Measurements from ENCODE around the gene RFX3.

Gene RFX3

GRCh38 chr9:3497401-3497800 lies 28.4 kb downstream of the RFX3 start:
- Histone ChIP-seq H3K27ac (ENCODE audit: insufficient read depth in 1 of 2, low read depth in 1 of 2, low read length in 2 of 2, poor library complexity in 1 of 2, severe bottlenecking in 2 of 2) (no peak overlapping the region), H3K36me3 (ENCODE audit: control insufficient read depth in 4 of 4, insufficient read depth in 4 of 4, low read length in 3 of 4) (peaks cover 0 to 5% (median 2%) of the 10 kb centered on the region in 4 experiments), H3K4me1 (ENCODE audit: control extremely low read depth in 1 of 4, control insufficient read depth in 4 of 4, insufficient read depth in 4 of 4, low read length in 3 of 4) (peaks cover 0 to 3% (median 0%) of the 10 kb centered on the region in 4 experiments), H3K4me3 (ENCODE audit: control insufficient read depth in 1 of 7, extremely low read depth in 1 of 7, insufficient read depth in 4 of 7, low read depth in 2 of 7, low read length in 6 of 7) (no peak overlapping the region), H3K27me3 (replicated peaks in 2 of 5; ENCODE audit: control insufficient read depth in 4 of 5, insufficient read depth in 5 of 5, low read length in 4 of 5) (no peaks in the 10 kb centered on the region), H3K9me3 (ENCODE audit: control extremely low read depth in 1 of 5, control insufficient read depth in 4 of 5, insufficient read depth in 2 of 5, low read depth in 1 of 5, low read length in 4 of 5) (no peaks in the 10 kb centered on the region)
- POLR2A ChIA-PET: no interaction called here
- whole genome bisulfite sequencing (ENCODE audit: insufficient coverage): 100% methylated on average over 2 of the region's 2 CpGs
- CTCF ChIA-PET: interaction anchor here (0.7 to 2.3 kb wide), 2 partner anchors 8 to 11 kb away, joined by 3 to 6 read pairs; no protein-coding TSS in a partner anchor
- DNase-seq: no peak

DNA sequence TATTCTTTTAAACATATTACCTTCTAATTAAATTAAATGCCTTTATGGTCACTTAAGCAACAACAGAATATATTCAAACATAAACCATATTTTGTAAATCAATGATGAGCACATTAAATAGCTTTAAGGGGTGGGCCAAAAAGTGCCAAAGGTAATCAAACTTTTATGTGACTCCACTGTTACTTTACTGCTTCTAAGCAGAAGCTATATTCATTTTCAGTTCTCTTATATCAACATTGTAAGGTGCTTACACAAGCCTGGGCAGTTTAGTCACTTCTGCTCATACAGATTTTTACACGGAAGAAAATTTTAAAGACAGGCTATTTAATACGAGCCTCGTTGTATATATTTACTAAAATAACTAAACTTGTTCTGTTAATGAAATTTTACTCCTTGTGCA lies 29.9 kb downstream of the RFX3 start:
- CTCF ChIA-PET: interaction anchor here (1.1 to 2.3 kb wide), 2 partner anchors 12 to 28 kb away, joined by 3 to 6 read pairs; no protein-coding TSS in a partner anchor
- H3K4me3 ChIP-seq (ENCODE audit: control insufficient read depth in 1 of 7, extremely low read depth in 1 of 7, insufficient read depth in 4 of 7, low read depth in 2 of 7, low read length in 6 of 7): no peak overlapping the region
- POLR2A ChIA-PET: no interaction called here

DNA sequence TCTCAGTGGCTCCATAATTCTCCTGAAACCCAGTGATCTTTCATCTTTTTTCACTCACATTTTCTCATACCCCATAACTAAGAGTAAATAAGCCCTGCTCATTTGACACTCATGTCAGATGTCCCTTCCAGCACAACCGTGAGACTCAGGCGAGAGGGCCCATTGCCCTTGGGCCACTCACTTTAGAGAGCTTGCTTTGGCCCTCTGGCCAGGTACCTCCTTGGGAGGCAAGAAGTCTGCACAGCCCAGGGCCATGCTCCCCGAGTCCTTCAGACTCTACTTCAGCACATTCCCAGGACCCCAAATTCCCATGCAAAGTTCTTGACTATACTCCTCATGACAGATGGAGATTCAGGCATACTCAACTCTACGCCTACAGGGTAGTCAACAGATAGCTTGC lies 33.6 kb downstream of the RFX3 start:
- no peaks in the 10 kb centered on the region for H3K27me3 ChIP-seq (replicated peaks in 2 of 5; ENCODE audit: control insufficient read depth in 4 of 5, insufficient read depth in 5 of 5, low read length in 4 of 5)
- 100% methylated on average over 4 of the region's 4 CpGs for WGBS (ENCODE audit: insufficient coverage)
- ChIA-PET CTCF (no interaction called here), POLR2A (interaction anchor here (0.8 kb wide), 1 partner anchor 35 kb away, joined by 3 read pairs; no protein-coding TSS in a partner anchor)
- H3K9me3 ChIP-seq (ENCODE audit: control extremely low read depth in 1 of 5, control insufficient read depth in 4 of 5, insufficient read depth in 2 of 5, low read depth in 1 of 5, low read length in 4 of 5): no peaks in the 10 kb centered on the region
- H3K4me1 ChIP-seq (ENCODE audit: control extremely low read depth in 1 of 4, control insufficient read depth in 4 of 4, insufficient read depth in 4 of 4, low read length in 3 of 4): no peaks in the 10 kb centered on the region
- H3K4me3 ChIP-seq (ENCODE audit: control insufficient read depth in 1 of 7, extremely low read depth in 1 of 7, insufficient read depth in 4 of 7, low read depth in 2 of 7, low read length in 6 of 7): no peak overlapping the region
- no peak overlapping the region for H3K27ac ChIP-seq (ENCODE audit: insufficient read depth in 1 of 2, low read depth in 1 of 2, low read length in 2 of 2, poor library complexity in 1 of 2, severe bottlenecking in 2 of 2)
- no peak for DNase-seq
- peaks cover 0 to 7% (median 4%) of the 10 kb centered on the region in 4 experiments for H3K36me3 ChIP-seq (ENCODE audit: control insufficient read depth in 4 of 4, insufficient read depth in 4 of 4, low read length in 3 of 4)

More for the DNA sequence above, 29.9 kb downstream of the RFX3 start:
- no peak for DNase-seq
- Histone ChIP-seq H3K27me3 (replicated peaks in 2 of 5; ENCODE audit: control insufficient read depth in 4 of 5, insufficient read depth in 5 of 5, low read length in 4 of 5) (no peaks in the 10 kb centered on the region), H3K36me3 (ENCODE audit: control insufficient read depth in 4 of 4, insufficient read depth in 4 of 4, low read length in 3 of 4) (peaks cover 0 to 5% (median 2%) of the 10 kb centered on the region in 4 experiments), H3K9me3 (ENCODE audit: control extremely low read depth in 1 of 5, control insufficient read depth in 4 of 5, insufficient read depth in 2 of 5, low read depth in 1 of 5, low read length in 4 of 5) (no peaks in the 10 kb centered on the region), H3K27ac (ENCODE audit: insufficient read depth in 1 of 2, low read depth in 1 of 2, low read length in 2 of 2, poor library complexity in 1 of 2, severe bottlenecking in 2 of 2) (no peak overlapping the region), H3K4me1 (ENCODE audit: control extremely low read depth in 1 of 4, control insufficient read depth in 4 of 4, insufficient read depth in 4 of 4, low read length in 3 of 4) (peaks cover 0 to 3% (median 0%) of the 10 kb centered on the region in 4 experiments)
- no CpG with 5 or more reads among the region's 3 CpGs for WGBS (ENCODE audit: insufficient coverage)

- CTCF ChIA-PET: no interaction called here
- POLR2A ChIA-PET: no interaction called here
- no peak for DNase-seq
- Histone ChIP-seq H3K36me3 (ENCODE audit: control insufficient read depth in 4 of 4, insufficient read depth in 4 of 4, low read length in 3 of 4) (peaks cover 0 to 7% (median 3%) of the 10 kb centered on the region in 4 experiments), H3K4me3 (ENCODE audit: control insufficient read depth in 1 of 7, extremely low read depth in 1 of 7, insufficient read depth in 4 of 7, low read depth in 2 of 7, low read length in 6 of 7) (no peak overlapping the region), H3K27me3 (replicated peaks in 2 of 5; ENCODE audit: control insufficient read depth in 4 of 5, insufficient read depth in 5 of 5, low read length in 4 of 5) (no peaks in the 10 kb centered on the region), H3K27ac (ENCODE audit: insufficient read depth in 1 of 2, low read depth in 1 of 2, low read length in 2 of 2, poor library complexity in 1 of 2, severe bottlenecking in 2 of 2) (no peak overlapping the region), H3K4me1 (ENCODE audit: control extremely low read depth in 1 of 4, control insufficient read depth in 4 of 4, insufficient read depth in 4 of 4, low read length in 3 of 4) (no peaks in the 10 kb centered on the region), H3K9me3 (ENCODE audit: control extremely low read depth in 1 of 5, control insufficient read depth in 4 of 5, insufficient read depth in 2 of 5, low read depth in 1 of 5, low read length in 4 of 5) (no peaks in the 10 kb centered on the region)
Measured at GRCh38 chr9:3491450-3491849, 34.4 kb downstream of the RFX3 start.

DNA sequence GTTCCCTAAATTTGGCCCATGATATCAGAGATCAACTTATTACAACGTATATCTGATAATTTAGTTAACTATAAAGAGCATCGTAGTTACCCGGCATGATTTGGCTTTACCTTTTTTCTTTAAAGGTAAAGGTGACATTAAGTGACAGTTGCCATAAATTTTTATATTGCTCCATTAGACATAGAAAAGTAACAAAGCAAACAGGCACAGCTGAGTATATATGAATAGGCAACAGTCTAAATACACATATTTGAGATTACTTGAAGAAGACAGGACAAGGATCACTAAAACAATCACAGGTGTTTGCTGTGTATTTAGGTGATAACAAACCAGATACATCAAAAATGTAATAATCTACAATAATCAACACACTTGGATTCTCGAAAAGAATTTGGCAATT lies 34.8 kb downstream of the RFX3 start:
- no peaks in the 10 kb centered on the region for H3K27me3 ChIP-seq (replicated peaks in 2 of 5; ENCODE audit: control insufficient read depth in 4 of 5, insufficient read depth in 5 of 5, low read length in 4 of 5)
- H3K4me1 ChIP-seq (ENCODE audit: control extremely low read depth in 1 of 4, control insufficient read depth in 4 of 4, insufficient read depth in 4 of 4, low read length in 3 of 4): no peaks in the 10 kb centered on the region
- no peaks in the 10 kb centered on the region for H3K9me3 ChIP-seq (ENCODE audit: control extremely low read depth in 1 of 5, control insufficient read depth in 4 of 5, insufficient read depth in 2 of 5, low read depth in 1 of 5, low read length in 4 of 5)
- no peak for DNase-seq
- no peak overlapping the region for H3K27ac ChIP-seq (ENCODE audit: insufficient read depth in 1 of 2, low read depth in 1 of 2, low read length in 2 of 2, poor library complexity in 1 of 2, severe bottlenecking in 2 of 2)
- peaks cover 0 to 7% (median 3%) of the 10 kb centered on the region in 4 experiments for H3K36me3 ChIP-seq (ENCODE audit: control insufficient read depth in 4 of 4, insufficient read depth in 4 of 4, low read length in 3 of 4)
- POLR2A ChIA-PET: no interaction called here
- WGBS (ENCODE audit: insufficient coverage): no CpG with 5 or more reads among the region's 4 CpGs
- CTCF ChIA-PET: no interaction called here
- H3K4me3 ChIP-seq (ENCODE audit: control insufficient read depth in 1 of 7, extremely low read depth in 1 of 7, insufficient read depth in 4 of 7, low read depth in 2 of 7, low read length in 6 of 7): no peak overlapping the region

DNA sequence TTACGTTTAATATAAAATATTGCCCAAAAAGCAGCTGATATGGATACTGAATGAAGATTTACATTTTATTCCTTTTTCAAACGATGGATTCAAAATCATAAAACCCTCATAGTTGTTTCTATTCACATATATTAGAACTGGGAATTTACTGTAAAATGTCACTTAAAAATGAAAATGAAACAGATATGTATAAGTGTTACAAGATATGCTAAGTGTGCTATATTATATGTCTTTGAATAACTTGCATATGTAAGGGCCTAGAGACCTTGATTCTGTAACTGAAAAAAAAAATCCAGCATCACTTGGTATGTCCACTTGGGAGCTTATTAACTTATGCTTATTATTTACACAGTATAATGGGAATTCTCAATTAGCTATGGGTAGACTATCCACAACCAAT lies 43.2 kb downstream of the RFX3 start:
- ChIA-PET CTCF (interaction anchor here (0.6 to 1.1 kb wide), 3 partner anchors 13 to 15 kb away, joined by 3 read pairs; no protein-coding TSS in a partner anchor), POLR2A (no interaction called here)
- Histone ChIP-seq H3K27me3 (replicated peaks in 2 of 5; ENCODE audit: control insufficient read depth in 4 of 5, insufficient read depth in 5 of 5, low read length in 4 of 5) (no peaks in the 10 kb centered on the region), H3K4me1 (ENCODE audit: control extremely low read depth in 1 of 4, control insufficient read depth in 4 of 4, insufficient read depth in 4 of 4, low read length in 3 of 4) (no peaks in the 10 kb centered on the region), H3K36me3 (ENCODE audit: control insufficient read depth in 4 of 4, insufficient read depth in 4 of 4, low read length in 3 of 4) (peaks cover 6 to 37% (median 11%) of the 10 kb centered on the region in 4 experiments), H3K27ac (ENCODE audit: insufficient read depth in 1 of 2, low read depth in 1 of 2, low read length in 2 of 2, poor library complexity in 1 of 2, severe bottlenecking in 2 of 2) (no peak overlapping the region), H3K9me3 (ENCODE audit: control extremely low read depth in 1 of 5, control insufficient read depth in 4 of 5, insufficient read depth in 2 of 5, low read depth in 1 of 5, low read length in 4 of 5) (peaks cover 0 to 10% (median 4%) of the 10 kb centered on the region in 5 experiments), H3K4me3 (ENCODE audit: control insufficient read depth in 1 of 7, extremely low read depth in 1 of 7, insufficient read depth in 4 of 7, low read depth in 2 of 7, low read length in 6 of 7) (no peak overlapping the region)
- no CpG with 5 or more reads among the region's 2 CpGs for WGBS (ENCODE audit: insufficient coverage)
- no peak for DNase-seq

DNA sequence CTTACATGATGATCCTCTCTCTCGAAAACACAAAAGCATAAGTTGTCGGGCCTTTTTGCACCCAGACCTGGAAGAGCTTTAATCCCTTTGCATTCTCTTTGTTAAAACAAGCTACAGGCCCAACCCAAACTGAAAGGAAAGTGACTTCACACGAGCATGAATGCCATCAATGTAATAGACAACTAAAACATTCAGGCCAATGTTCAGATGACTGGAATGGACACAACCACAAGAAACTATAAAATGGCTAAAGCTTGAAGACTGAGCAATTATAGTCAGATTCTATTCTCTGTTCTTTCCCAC lies 45.5 kb downstream of the RFX3 start:
- no peak for DNase-seq
- CTCF ChIA-PET: interaction anchor here (1.1 kb wide), 1 partner anchor 28 kb away, joined by 3 read pairs; no protein-coding TSS in a partner anchor
- 100% methylated on average over 3 of the region's 3 CpGs for WGBS (ENCODE audit: insufficient coverage)
- peaks cover 4 to 37% (median 10%) of the 10 kb centered on the region in 4 experiments for H3K36me3 ChIP-seq (ENCODE audit: control insufficient read depth in 4 of 4, insufficient read depth in 4 of 4, low read length in 3 of 4)
- peaks cover 0 to 12% (median 4%) of the 10 kb centered on the region in 5 experiments for H3K9me3 ChIP-seq (ENCODE audit: control extremely low read depth in 1 of 5, control insufficient read depth in 4 of 5, insufficient read depth in 2 of 5, low read depth in 1 of 5, low read length in 4 of 5)
- no peaks in the 10 kb centered on the region for H3K4me1 ChIP-seq (ENCODE audit: control extremely low read depth in 1 of 4, control insufficient read depth in 4 of 4, insufficient read depth in 4 of 4, low read length in 3 of 4)
- H3K27me3 ChIP-seq (replicated peaks in 2 of 5; ENCODE audit: control insufficient read depth in 4 of 5, insufficient read depth in 5 of 5, low read length in 4 of 5): no peaks in the 10 kb centered on the region
- H3K4me3 ChIP-seq (ENCODE audit: control insufficient read depth in 1 of 7, extremely low read depth in 1 of 7, insufficient read depth in 4 of 7, low read depth in 2 of 7, low read length in 6 of 7): no peak overlapping the region
- no peak overlapping the region for H3K27ac ChIP-seq (ENCODE audit: insufficient read depth in 1 of 2, low read depth in 1 of 2, low read length in 2 of 2, poor library complexity in 1 of 2, severe bottlenecking in 2 of 2)
- POLR2A ChIA-PET: no interaction called here

Measured in common myeloid progenitor, CD34-positive (primary cell).